DOHH2 (cell line): ENCODE data around the gene CYB561.

Source experiments
- CTCF ChIP-seq: fragments of 200-600 bp; sonication (generic); IDR thresholded peaks from one replicate; pipeline ENCODE4 v1.5.1; 2014; ENCODE audit warnings: antibody characterized with exemption, mild to moderate bottlenecking, low read depth, low read length; ENCODE audit not compliant: poor library complexity, severe bottlenecking
- EZH2phosphoT487 ChIP-seq: fragments of 200-600 bp; sonication (generic); IDR thresholded peaks from 2 replicates; pipeline ENCODE4 v1.6.1; 2017; ENCODE audit warnings: borderline replicate concordance, mild to moderate bottlenecking, antibody characterized with exemption, low read length, moderate library complexity, mixed read lengths

GRCh38 chr17:63452962-63453551 lies 7.0 kb upstream of the CYB561 start:
- TF ChIP-seq CTCF (no peak), EZH2phosphoT487 (no peak)
